Fibroblast of the aortic adventitia (primary cell): Measurements from ENCODE around the gene FAM177A1. TPM values are rescaled to one million over a fixed set of nuclear protein-coding genes. Genes with fewer than 3 reads are reported as not detected.
"Not testable (repeated sequence)": the region's sequence is repeated elsewhere in the genome, so short reads cannot be mapped to it uniquely, and the experiment has no call there.

Source experiments
- DNase-seq: peaks from one replicate; pipeline ENCODE4 v3.0.0-alpha.2; 2010; ENCODE audit warnings: low read depth
- H3K4me3 ChIP-seq: 2 replicates; pipeline ENCODE4 v1.5.1; 2011; ENCODE audit warnings: low read depth, mild to moderate bottlenecking, control low read depth, low read length, moderate library complexity
- CTCF ChIP-seq: IDR thresholded peaks from 2 replicates; pipeline ENCODE4 v1.5.1; 2011; ENCODE audit warnings: mild to moderate bottlenecking, low read length, control low read depth, inconsistent platforms; ENCODE audit not compliant: insufficient read depth
- total RNA-seq: library from RNA; depleted of rRNA; stranded (reverse); fragments of >200 nt; gene quantifications from 2 replicates; pipeline ENCODE4 v1.2.3, GENCODE V29; 2012; ENCODE audit warnings: low replicate concordance

The FAM177A1 gene
- total RNA-seq, 1 donor, result 37.4 TPM

DNA sequence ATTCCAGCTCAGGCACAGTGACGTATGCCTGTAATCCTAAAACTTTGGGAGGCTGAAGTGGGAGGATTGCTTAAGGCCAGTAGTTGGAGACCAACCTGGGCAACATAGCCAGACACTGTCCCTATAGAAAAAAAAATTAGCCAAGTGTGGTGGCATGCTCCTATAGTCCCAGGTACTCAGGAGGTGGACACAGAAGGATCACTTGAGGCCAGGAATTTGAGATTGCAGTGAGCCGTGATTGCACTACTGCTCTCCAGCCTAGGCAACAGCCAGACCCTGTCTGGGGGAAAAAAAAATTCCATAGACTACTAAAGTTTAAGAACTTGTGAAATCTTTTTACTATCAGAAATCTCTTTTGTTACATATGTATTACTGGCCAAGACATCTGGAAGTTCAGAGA, 6.6 kb downstream of the FAM177A1 start:
- no peak for DNase-seq
- no peak for TF ChIP-seq CTCF
- no peak overlapping the region for H3K4me3 ChIP-seq

- not testable (repeated sequence) for H3K4me3 ChIP-seq
- peak; percentile 40 for DNase-seq
Observed at GRCh38 chr14:35061113-35061791, 15.2 kb downstream of the FAM177A1 start.

GRCh38 chr14:35065731-35066130, 19.7 kb downstream of the FAM177A1 start:
- H3K4me3 ChIP-seq, DNase-seq: not testable (repeated sequence)

GRCh38 chr14:35068238-35069012, 22.4 kb downstream of the FAM177A1 start:
- no peak overlapping the region for H3K4me3 ChIP-seq
- peak; percentile 14 for DNase-seq
- no peak for TF ChIP-seq CTCF

DNA sequence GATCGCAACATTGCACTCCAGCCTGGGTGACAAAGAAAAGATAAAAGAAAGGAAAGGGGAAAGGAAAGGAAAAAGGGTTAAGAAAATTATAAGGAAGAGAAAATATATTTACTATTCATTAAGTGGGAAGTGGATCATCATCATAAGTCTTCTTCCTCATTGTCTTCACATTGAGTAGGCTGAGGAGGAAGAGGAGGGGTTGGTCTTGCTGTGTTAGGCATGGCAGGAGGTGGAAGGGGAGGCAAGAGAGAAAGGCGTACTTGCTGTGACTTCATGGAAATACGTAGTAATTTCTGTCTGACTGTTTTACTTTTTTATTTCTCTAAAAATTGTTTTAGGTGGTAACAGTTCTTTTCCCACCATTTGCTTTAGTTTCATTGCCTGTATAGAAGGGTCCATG, 26.2 kb downstream of the FAM177A1 start:
- no peak overlapping the region for H3K4me3 ChIP-seq
- no peak for DNase-seq
- TF ChIP-seq CTCF, result no peak

DNA sequence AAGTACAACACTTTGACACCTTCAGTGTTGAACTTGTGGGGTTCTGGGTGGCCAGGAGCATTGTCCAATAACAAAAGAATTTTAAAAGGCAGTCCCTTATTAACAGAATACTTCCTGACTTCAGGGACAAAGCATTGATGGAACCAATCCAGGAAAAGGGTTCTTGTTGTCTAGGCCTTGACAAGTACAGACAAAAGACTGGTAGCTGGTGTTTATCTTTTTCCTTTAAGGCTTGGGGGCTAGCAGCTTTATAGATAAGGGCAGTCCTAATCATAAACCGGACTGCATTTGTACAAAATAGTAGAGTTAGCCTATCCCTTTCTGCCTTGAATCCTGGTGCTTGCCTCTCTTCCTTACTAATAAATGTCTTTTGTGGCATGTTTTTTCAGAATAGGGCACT, 27.4 kb downstream of the FAM177A1 start:
- DNase-seq, result no peak
- no peak for TF ChIP-seq CTCF

GRCh38 chr14:35078082-35078481, 32.0 kb downstream of the FAM177A1 start:
- no peak for DNase-seq
- TF ChIP-seq CTCF, result no peak
- no peak overlapping the region for H3K4me3 ChIP-seq

More for the DNA sequence above, 27.4 kb downstream of the FAM177A1 start:
- no peak overlapping the region for H3K4me3 ChIP-seq

DNA sequence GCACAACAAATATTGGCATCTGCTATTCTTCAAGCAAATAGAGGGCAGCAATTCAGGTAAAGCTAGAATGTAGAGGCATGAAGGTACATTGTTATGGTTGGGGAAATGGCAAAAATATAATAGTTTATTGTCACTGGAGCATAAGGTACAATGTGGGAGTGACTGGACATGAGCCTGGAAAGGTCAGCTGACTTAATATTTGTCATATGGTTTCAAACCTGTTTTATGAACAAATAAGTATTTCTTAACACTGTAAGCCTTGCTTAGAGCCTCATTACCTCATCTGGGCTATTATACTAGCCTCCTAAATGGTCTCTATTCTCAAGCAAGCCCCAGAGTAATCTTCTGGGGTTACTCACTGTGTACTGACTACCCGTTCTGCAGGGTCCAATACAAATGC, 33.7 kb downstream of the FAM177A1 start:
- no peak for TF ChIP-seq CTCF
- DNase-seq, result no peak
- H3K4me3 ChIP-seq, result no peak overlapping the region
